Measurements from ENCODE around the gene TMPRSS7.

DNA sequence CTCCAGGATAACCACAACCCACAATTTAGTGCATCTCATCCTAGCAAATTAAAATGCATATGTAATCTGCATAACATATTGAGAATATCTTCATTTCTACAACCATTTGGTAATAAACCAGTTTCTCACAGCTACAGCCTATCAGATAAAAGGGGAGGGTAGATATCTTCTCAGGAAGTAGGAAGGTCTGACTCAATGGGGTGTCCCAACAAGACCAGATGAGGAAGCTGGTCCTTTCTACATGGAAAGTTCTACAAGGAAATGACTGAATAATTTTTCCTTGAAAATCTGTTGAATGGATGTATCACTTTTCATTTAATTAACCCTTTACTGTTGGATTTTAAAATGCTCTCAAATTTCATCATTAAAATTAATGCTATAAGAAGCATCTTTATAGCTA lies 17.4 kb upstream of the TMPRSS7 start:
- TF ChIP-seq, protein P1, sequence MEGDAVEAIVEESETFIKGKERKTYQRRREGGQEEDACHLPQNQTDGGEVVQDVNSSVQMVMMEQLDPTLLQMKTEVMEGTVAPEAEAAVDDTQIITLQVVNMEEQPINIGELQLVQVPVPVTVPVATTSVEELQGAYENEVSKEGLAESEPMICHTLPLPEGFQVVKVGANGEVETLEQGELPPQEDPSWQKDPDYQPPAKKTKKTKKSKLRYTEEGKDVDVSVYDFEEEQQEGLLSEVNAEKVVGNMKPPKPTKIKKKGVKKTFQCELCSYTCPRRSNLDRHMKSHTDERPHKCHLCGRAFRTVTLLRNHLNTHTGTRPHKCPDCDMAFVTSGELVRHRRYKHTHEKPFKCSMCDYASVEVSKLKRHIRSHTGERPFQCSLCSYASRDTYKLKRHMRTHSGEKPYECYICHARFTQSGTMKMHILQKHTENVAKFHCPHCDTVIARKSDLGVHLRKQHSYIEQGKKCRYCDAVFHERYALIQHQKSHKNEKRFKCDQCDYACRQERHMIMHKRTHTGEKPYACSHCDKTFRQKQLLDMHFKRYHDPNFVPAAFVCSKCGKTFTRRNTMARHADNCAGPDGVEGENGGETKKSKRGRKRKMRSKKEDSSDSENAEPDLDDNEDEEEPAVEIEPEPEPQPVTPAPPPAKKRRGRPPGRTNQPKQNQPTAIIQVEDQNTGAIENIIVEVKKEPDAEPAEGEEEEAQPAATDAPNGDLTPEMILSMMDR (IDR thresholded peaks at IDR 0.05) = no peak
- TF ChIP-seq POLR2A (IDR thresholded peaks at IDR 0.05) = no peak
- TF ChIP-seq POLR2AphosphoS5 (IDR thresholded peaks at IDR 0.05) = no peak
- no peak for TF ChIP-seq EP300 (IDR thresholded peaks at IDR 0.05)
